NB4 (cell line): ENCODE measurements around the gene UBA6.

ENCODE experiments used
- DNase-seq: peaks from one replicate; pipeline ENCODE4 v3.0.0; 2010; ENCODE audit warnings: low read depth
- H3K4me3 ChIP-seq: one replicate; pipeline ENCODE4 v1.5.1; 2011; ENCODE audit warnings: mild to moderate bottlenecking, low read depth, low read length, moderate library complexity
- MYC ChIP-seq: IDR thresholded peaks from 2 replicates; pipeline ENCODE4 v1.6.1; 2011; ENCODE audit warnings: low read depth, low read length
- POLR2A ChIP-seq: IDR thresholded peaks from 2 replicates; pipeline ENCODE4 v1.6.1; 2011; ENCODE audit warnings: mild to moderate bottlenecking; ENCODE audit not compliant: insufficient read length; ENCODE audit errors: extremely low read depth
- TF ChIP-seq, protein P1 (sequence below): IDR thresholded peaks from 2 replicates; pipeline ENCODE4 v1.6.1; 2011; ENCODE audit warnings: low read depth, low read length
- TF ChIP-seq, protein P2 (sequence below): IDR thresholded peaks from one replicate; pipeline ENCODE4 v1.5.1; 2012; ENCODE audit warnings: low read depth, low read length

The UBA6 gene

DNA sequence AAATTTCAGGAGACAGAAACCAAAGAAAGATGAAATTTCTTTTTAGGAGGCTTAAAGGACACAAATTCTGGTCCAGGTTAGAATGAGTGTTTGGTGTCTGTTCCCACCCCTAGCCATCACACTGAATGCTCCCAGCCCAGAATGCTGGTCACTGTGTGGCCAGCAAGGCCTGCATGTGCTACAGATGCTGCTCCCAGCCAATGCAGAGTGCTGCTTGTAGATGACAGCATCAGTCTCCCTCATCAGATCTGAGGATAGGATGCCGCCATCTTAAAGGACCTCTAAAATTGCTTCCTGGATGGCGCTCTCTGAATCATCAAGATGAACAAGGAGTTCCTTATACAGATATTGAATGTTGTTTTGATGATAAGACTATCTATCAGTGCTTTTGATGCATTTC, 17.9 kb upstream of the UBA6 start:
- no peak for DNase-seq
- H3K4me3 ChIP-seq = no peak overlapping the region
- TF ChIP-seq MYC = no peak
- TF ChIP-seq, protein P1, sequence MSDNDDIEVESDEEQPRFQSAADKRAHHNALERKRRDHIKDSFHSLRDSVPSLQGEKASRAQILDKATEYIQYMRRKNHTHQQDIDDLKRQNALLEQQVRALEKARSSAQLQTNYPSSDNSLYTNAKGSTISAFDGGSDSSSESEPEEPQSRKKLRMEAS = no peak
- TF ChIP-seq POLR2A = no peak
- TF ChIP-seq, protein P2, sequence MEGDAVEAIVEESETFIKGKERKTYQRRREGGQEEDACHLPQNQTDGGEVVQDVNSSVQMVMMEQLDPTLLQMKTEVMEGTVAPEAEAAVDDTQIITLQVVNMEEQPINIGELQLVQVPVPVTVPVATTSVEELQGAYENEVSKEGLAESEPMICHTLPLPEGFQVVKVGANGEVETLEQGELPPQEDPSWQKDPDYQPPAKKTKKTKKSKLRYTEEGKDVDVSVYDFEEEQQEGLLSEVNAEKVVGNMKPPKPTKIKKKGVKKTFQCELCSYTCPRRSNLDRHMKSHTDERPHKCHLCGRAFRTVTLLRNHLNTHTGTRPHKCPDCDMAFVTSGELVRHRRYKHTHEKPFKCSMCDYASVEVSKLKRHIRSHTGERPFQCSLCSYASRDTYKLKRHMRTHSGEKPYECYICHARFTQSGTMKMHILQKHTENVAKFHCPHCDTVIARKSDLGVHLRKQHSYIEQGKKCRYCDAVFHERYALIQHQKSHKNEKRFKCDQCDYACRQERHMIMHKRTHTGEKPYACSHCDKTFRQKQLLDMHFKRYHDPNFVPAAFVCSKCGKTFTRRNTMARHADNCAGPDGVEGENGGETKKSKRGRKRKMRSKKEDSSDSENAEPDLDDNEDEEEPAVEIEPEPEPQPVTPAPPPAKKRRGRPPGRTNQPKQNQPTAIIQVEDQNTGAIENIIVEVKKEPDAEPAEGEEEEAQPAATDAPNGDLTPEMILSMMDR = no peak

DNA sequence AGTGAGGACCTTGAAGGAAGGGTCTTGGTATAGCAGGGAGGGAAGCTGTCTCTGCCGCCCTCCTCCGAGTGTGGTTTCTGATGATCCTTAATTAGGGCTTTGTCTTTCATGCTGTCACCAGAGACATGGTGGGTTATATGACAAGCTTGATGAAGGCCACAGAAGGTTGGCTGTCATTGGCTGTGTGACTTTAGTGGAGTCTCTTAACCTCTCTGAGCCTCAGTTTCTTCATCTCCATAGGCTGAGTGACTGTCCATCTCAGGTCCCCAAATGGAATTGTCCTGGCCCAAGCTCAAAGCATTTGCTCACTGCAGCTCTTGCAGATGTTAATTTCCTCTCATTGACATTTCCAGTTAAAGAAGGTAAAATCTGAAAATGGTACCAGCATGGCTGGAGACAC, 16.6 kb upstream of the UBA6 start:
- DNase-seq = no peak
- no peak overlapping the region for H3K4me3 ChIP-seq
- TF ChIP-seq, protein P1 = no peak
- TF ChIP-seq POLR2A (no peak), MYC (no peak)
- TF ChIP-seq, protein P2 = no peak

DNA sequence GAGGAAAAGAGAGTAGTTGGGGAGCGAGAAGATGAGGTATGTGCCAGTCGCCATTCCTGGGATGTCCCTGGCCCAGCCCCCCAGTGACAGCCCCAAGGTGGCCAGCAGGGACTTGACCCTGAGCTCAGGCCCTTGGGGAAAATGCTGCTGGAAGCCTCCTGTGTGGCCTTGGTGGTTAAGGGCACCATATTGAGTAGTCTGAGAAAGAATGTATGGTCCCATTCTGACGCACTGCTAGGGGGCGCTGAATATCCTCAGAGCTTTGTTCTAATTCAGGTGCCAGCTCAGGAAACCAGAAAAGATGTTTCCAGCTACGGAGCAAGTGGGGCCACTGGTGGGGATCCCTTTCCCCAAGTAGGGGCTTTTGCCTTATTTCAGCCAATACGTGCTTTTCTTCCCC, 14.0 kb upstream of the UBA6 start:
- DNase-seq = no peak
- no peak for TF ChIP-seq MYC
- TF ChIP-seq, protein P2 = no peak
- TF ChIP-seq, protein P1 = no peak
- TF ChIP-seq POLR2A = no peak
- no peak overlapping the region for H3K4me3 ChIP-seq

DNA sequence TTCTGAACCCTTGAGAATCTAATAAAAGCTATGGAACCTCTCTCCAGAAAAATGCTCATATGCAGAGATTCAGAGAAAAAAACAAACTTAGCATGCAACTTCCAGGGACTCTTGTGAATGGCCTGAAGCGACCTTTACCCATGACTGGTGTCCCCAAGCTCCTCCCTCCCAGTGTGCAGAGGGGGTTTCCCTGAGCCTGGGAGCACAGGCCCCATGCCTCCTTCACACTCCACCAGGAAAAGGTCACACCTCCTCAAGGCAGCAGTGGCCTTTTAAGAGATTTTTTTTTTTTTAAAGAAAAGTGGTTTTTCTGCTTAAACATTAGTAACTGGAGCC, 13.3 kb upstream of the UBA6 start:
- TF ChIP-seq POLR2A (no peak), MYC (no peak)
- TF ChIP-seq, protein P2 = no peak
- TF ChIP-seq, protein P1 = no peak
- no peak for DNase-seq
- H3K4me3 ChIP-seq = no peak overlapping the region

DNA sequence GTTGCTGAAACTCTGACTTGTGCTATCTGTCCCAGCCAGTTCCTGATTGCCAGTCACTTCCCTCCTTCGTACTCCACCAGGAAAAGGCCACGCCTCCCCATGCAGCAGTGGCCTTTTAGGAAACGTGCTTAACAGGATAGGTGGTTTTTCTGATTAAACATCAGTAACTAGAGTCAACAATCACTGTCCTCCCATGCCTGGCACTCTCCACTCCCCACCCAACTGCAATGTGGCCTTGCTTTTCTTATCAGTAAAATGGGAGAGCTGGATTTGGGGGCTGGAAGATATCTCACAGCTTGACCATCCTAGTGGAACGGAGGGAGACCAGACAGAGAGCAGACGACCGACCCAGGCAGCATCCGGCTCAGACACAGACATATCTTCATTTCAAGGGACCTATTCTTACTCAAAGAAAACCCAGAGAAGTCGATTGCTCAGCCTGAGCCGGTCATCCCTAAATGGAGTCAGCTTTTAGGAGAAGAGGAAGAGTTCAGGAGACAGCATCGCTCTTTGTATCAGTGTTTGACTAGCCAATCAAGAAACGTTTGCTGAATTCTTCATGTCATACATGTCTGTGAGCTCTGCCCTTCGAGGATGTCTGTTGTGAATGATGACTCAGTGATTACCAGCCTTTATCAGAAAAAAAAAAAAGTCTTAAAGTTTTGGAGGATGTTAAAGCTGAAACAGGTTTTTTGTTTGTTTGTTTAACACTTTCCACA, 12.7 kb upstream of the UBA6 start:
- H3K4me3 ChIP-seq = no peak overlapping the region
- DNase-seq = no peak
- TF ChIP-seq, protein P2 = no peak
- TF ChIP-seq POLR2A (no peak), MYC (no peak)
- TF ChIP-seq, protein P1 = no peak
